Endothelial cell (in vitro differentiated cells): ENCODE measurements around the gene ADAT3. TPM values are rescaled to one million over a fixed set of nuclear protein-coding genes. Genes with fewer than 3 reads are reported as not detected.
A peak's percentile ranks its signal among the peaks of the same experiment; 100 is the strongest.

Source experiments
- DNase-seq: peaks from one replicate; pipeline ENCODE4 v3.0.0; 2021; ENCODE audit warnings: low spot score
- H3K27ac Mint-ChIP-seq: one replicate; pipeline ENCODE4 v1.8.0; 2021; ENCODE audit warnings: mixed read lengths, inconsistent platforms; ENCODE audit not compliant: unreplicated experiment
- H3K27me3 Mint-ChIP-seq: one replicate; pipeline ENCODE4 v1.8.0; 2021; ENCODE audit warnings: mild to moderate bottlenecking, moderate library complexity, mixed read lengths, inconsistent platforms; ENCODE audit not compliant: unreplicated experiment
- H3K36me3 Mint-ChIP-seq: one replicate; pipeline ENCODE4 v1.8.0; 2021; ENCODE audit warnings: mild to moderate bottlenecking, low read depth, mixed read lengths, inconsistent platforms; ENCODE audit not compliant: unreplicated experiment
- H3K4me1 Mint-ChIP-seq: one replicate; pipeline ENCODE4 v1.8.0; 2021; ENCODE audit warnings: mild to moderate bottlenecking, mixed read lengths, inconsistent platforms; ENCODE audit not compliant: unreplicated experiment
- H3K4me3 Mint-ChIP-seq: one replicate; pipeline ENCODE4 v1.8.0; 2021; ENCODE audit warnings: mild to moderate bottlenecking, mixed read lengths, inconsistent platforms; ENCODE audit not compliant: unreplicated experiment
- H3K9me3 Mint-ChIP-seq: one replicate; pipeline ENCODE4 v1.8.0; 2021; ENCODE audit warnings: mixed read lengths, inconsistent platforms; ENCODE audit not compliant: unreplicated experiment
- long read RNA-seq: library from polyadenylated mRNA; unstranded; transcript quantifications from one replicate; pipeline ENCODE4 v2.0.0, GENCODE V29; 2020; ENCODE audit not compliant: unreplicated experiment
- total RNA-seq: library from RNA; stranded (reverse); fragmentation: NEBNext Ultra II Directional; extraction: Animal tissue kit (Norgen Biotek cat#: 25700); gene quantifications from one replicate; pipeline ENCODE4 v1.2.1, GENCODE V29; 2021; ENCODE audit not compliant: unreplicated experiment
- TF ChIP-seq, protein P1 (sequence below): fragments of 200-600 bp; sonication (generic); IDR thresholded peaks from one replicate; pipeline ENCODE4 v1.5.0; 2021; ENCODE audit warnings: antibody characterized with exemption; ENCODE audit not compliant: unreplicated experiment

ADAT3 gene
- 10.5 TPM for total RNA-seq
- long read RNA-seq, transcript ADAT3-201 (2 exons, 1,620 nt), result major isoform, 8 of 9 reads
- long read RNA-seq, partial matches to known transcripts, result 0 of 9 reads
- long read RNA-seq, other reads (novel, unspliced or antisense), result 1 of 9 reads

DNA sequence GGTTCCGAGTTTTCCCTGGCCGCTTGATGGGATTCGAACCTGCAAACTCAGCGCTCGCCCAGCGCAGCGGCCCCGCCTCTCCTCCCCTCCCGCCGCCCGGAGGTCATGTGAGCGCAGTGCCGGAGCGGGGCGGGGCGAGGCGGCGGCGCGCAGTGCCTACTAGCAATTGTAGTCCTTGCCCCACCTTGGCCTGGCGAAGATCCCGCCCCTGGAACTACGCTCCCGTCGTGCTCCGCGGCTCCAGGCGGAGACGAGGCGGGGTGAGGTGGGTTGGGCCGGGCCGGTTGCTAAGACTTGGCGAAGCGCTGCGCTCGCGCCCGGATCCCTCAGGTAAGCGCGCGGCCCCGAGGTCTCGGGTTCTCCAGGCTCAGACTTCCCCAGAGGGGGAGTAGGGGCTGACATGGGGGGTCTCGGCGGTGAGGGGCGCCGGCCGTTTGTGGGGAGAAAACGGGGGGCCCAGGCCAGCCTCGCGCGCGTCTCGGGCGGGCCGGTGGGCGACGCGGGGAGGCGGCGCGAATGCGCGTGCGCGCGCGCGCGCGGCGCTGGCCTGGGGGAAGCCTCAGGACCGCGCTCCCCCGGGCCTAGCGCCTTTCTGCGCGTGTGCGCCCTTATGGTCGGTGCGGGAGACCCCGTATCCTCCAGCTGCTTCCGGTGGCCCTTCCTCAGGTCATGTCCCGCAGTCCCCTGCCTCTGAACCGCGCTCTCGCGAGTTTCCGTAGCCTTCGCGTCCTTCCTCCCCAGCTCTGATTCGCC is at the start of gene ADAT3, which contains the start of gene SCAMP4:
Gene ADAT3 (plus strand): TSS at position 290 of the 753 bp plus-strand sequence. CDS start 6,649 bp downstream, outside the sequence.
Gene SCAMP4 (plus strand): TSS at position 290 of the 753 bp plus-strand sequence. CDS start 9,621 bp downstream, outside the sequence.
- TF ChIP-seq, protein P1, sequence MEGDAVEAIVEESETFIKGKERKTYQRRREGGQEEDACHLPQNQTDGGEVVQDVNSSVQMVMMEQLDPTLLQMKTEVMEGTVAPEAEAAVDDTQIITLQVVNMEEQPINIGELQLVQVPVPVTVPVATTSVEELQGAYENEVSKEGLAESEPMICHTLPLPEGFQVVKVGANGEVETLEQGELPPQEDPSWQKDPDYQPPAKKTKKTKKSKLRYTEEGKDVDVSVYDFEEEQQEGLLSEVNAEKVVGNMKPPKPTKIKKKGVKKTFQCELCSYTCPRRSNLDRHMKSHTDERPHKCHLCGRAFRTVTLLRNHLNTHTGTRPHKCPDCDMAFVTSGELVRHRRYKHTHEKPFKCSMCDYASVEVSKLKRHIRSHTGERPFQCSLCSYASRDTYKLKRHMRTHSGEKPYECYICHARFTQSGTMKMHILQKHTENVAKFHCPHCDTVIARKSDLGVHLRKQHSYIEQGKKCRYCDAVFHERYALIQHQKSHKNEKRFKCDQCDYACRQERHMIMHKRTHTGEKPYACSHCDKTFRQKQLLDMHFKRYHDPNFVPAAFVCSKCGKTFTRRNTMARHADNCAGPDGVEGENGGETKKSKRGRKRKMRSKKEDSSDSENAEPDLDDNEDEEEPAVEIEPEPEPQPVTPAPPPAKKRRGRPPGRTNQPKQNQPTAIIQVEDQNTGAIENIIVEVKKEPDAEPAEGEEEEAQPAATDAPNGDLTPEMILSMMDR, result no peak
- Mint-ChIP-seq H3K9me3 (no peaks in the 10 kb centered on the region), H3K4me1 (peaks cover 15% of the 10 kb centered on the region), H3K27ac (peak within 1 kb of the TSS; percentile 89), H3K4me3 (peak within 1 kb of the TSS; percentile 93), H3K27me3 (peaks cover 3% of the 10 kb centered on the region), H3K36me3 (peaks cover 4% of the 10 kb centered on the region)
- DNase-seq, result peak; percentile 98

- Mint-ChIP-seq H3K4me3 (no peak overlapping the region), H3K27ac (no peak overlapping the region), H3K36me3 (peaks cover 5% of the 10 kb centered on the region), H3K27me3 (peaks cover 8% of the 10 kb centered on the region), H3K9me3 (no peaks in the 10 kb centered on the region), H3K4me1 (peaks cover 6% of the 10 kb centered on the region)
- DNase-seq, result no peak
- TF ChIP-seq, protein P1, result no peak
Measured at GRCh38 chr19:1855828-1856255, 49.4 kb upstream of the ADAT3 start.

DNA sequence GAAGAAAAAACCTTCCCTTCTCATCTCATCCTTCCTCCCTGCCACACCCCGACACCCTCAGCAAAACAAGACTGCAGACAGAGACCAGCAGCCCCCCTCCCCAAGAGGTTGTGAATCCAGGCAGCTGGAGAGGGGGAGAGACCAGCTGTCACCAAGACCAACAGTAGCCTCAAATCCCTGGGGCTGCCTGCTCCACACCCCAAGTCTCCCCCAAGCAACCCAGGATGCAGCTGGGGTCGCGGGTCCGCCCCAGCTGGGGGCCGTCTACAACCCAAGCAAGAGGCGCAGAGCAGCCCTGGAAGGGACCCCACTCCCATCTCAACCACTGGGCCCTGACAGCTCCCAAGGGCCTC is 48.9 kb upstream of the ADAT3 start:
- Mint-ChIP-seq H3K36me3 (peaks cover 2% of the 10 kb centered on the region), H3K27ac (no peak overlapping the region), H3K4me1 (peaks cover 6% of the 10 kb centered on the region), H3K9me3 (no peaks in the 10 kb centered on the region), H3K27me3 (peaks cover 12% of the 10 kb centered on the region), H3K4me3 (peak overlapping the region; percentile 79)
- no peak for DNase-seq
- TF ChIP-seq, protein P1, result no peak

DNA sequence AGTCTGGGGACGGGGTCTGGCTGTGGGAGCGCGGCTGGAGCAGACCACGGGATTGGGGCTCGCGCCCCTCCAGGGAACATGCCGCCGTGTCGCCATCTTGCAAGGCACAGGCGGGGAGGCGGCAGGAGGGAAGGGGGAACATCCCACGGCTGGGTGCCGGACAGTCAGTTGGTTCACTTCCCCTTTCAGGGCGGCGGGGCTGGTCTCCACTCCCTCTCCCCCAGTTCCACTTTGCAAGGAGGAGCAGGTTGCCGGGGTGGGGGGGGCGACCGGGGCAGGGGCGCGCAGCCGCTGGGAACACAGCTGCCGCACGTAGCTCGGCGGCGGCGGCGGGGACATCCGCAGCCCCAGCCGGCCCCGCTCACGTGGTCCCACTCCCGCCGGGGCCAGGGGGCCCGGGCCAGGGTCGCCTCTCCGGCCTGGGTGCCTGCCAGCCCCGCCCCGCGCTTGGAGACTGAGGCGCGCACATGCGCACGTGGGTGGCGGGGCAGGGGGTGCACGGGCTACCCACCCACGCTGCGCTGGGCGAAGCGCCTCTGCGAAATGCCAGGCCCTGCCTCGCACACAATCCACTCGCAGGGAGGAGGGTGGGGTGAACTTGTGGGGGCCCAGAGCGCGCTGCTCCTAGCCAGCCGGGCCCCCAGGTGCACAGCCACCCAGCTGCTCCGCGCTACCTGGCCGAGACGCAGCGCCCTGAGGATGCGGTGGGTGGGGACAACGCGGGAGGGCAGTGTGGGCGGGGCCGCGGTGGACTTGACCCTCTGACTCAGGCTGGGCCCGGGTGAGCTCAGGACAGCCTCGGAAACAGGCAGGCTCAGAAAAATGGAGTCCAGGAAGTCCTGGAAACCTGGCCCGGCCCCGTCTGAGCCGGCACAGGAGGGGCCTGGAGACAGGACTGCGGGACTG is 48.2 kb upstream of the ADAT3 start:
- TF ChIP-seq, protein P1, result no peak
- H3K36me3 Mint-ChIP-seq, result peaks cover 4% of the 10 kb centered on the region
- H3K9me3 Mint-ChIP-seq, result no peaks in the 10 kb centered on the region
- peaks cover 16% of the 10 kb centered on the region for H3K27me3 Mint-ChIP-seq
- DNase-seq, result peak; percentile 59
- no peak overlapping the region for H3K27ac Mint-ChIP-seq
- H3K4me1 Mint-ChIP-seq, result peaks cover 9% of the 10 kb centered on the region
- no peak overlapping the region for H3K4me3 Mint-ChIP-seq
